ENCODE data around the gene ASB3.
"Not testable (repeated sequence)": the region's sequence is repeated elsewhere in the genome, so short reads cannot be mapped to it uniquely, and the experiment has no call there.

Gene ASB3

DNA sequence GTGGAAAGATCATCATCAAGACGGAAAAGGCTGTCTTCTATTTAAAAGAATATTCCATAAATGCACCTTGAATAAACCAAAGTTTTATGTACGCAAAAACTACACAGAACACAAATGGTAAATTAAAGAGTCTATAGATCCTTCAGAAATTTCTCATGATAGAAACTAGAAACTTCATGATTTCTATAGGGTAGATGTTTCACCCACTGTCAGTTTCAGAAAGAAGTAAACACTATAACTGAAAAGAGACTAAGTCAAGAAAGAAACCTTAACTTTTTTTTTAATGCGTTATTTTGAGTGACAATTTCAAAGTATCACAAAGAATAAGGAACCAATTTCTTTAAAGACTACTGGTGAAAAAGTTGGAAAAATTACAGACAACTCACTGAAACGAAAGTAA, 61.1 kb downstream of the ASB3 start:
- Histone ChIP-seq H3K27ac (ENCODE audit: low read depth, low read length, poor library complexity, severe bottlenecking) (no peak overlapping the region), H3F3A (ENCODE audit: insufficient read depth, low read length) (no peaks in the 10 kb centered on the region)
- no peak for TF ChIP-seq EZH2 (IDR thresholded peaks at IDR 0.05; ENCODE audit: borderline replicate concordance, low read length)
- TF ChIP-seq, protein P1, sequence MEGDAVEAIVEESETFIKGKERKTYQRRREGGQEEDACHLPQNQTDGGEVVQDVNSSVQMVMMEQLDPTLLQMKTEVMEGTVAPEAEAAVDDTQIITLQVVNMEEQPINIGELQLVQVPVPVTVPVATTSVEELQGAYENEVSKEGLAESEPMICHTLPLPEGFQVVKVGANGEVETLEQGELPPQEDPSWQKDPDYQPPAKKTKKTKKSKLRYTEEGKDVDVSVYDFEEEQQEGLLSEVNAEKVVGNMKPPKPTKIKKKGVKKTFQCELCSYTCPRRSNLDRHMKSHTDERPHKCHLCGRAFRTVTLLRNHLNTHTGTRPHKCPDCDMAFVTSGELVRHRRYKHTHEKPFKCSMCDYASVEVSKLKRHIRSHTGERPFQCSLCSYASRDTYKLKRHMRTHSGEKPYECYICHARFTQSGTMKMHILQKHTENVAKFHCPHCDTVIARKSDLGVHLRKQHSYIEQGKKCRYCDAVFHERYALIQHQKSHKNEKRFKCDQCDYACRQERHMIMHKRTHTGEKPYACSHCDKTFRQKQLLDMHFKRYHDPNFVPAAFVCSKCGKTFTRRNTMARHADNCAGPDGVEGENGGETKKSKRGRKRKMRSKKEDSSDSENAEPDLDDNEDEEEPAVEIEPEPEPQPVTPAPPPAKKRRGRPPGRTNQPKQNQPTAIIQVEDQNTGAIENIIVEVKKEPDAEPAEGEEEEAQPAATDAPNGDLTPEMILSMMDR (IDR thresholded peaks at IDR 0.05; ENCODE audit: low read length): no peak

DNA sequence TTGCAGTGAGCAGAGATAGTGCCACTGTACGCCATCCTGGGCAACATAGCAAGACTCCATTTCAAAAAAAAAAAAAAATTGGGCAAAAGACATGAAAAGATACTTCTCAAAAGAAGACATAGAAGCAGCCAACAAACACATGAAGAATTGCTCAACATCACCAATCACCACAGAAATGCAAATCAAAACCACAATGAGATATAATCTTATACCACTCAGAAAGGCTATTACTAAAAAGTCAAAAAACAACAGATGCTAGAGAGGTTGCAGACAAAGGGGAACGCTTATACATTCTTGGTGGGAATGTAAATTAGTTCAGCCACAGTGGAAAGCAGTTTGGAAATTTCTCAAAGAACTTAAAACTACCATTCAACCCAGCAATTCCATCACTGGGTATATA, 62.2 kb downstream of the ASB3 start:
- Histone ChIP-seq H3K27me3 (ENCODE audit: insufficient read depth, low read length) (no peaks in the 10 kb centered on the region), H3K79me2 (ENCODE audit: insufficient read depth, low read length) (no peaks in the 10 kb centered on the region), H3K9me3 (ENCODE audit: low read length) (no peaks in the 10 kb centered on the region), H3F3A (ENCODE audit: insufficient read depth, low read length) (no peaks in the 10 kb centered on the region), H2AFZ (ENCODE audit: low read length) (no peak overlapping the region), H3K36me3 (ENCODE audit: insufficient read depth, low read length) (peaks cover 17% of the 10 kb centered on the region; the same call in 1 of the 2 replicates), H3K4me1 (ENCODE audit: insufficient read depth, low read length, severe bottlenecking) (no peaks in the 10 kb centered on the region), H4K20me1 (ENCODE audit: insufficient read depth, low read length) (no peaks in the 10 kb centered on the region), H3K27ac (ENCODE audit: low read depth, low read length, poor library complexity, severe bottlenecking) (no peak overlapping the region), H3K4me3 (ENCODE audit: low read depth, low read length, poor library complexity, severe bottlenecking) (no peak overlapping the region), H3K9ac (ENCODE audit: low read length) (no peak overlapping the region), H3K4me2 (ENCODE audit: low read length) (no peak overlapping the region), H3K9me2 (ENCODE audit: low read depth, low read length) (no peaks in the 10 kb centered on the region)
- TF ChIP-seq, protein P1 (IDR thresholded peaks at IDR 0.05; ENCODE audit: low read length): no peak
- no peak for TF ChIP-seq EZH2 (IDR thresholded peaks at IDR 0.05; ENCODE audit: borderline replicate concordance, low read length)

More for the DNA sequence above, 61.1 kb downstream of the ASB3 start:
- no peaks in the 10 kb centered on the region for H3K27me3 ChIP-seq (ENCODE audit: insufficient read depth, low read length)
- H3K36me3 ChIP-seq (ENCODE audit: insufficient read depth, low read length): peaks cover 28% of the 10 kb centered on the region
- H2AFZ ChIP-seq (ENCODE audit: low read length): no peak overlapping the region
- no peak overlapping the region for H3K9ac ChIP-seq (ENCODE audit: low read length)
- no peaks in the 10 kb centered on the region for H3K9me3 ChIP-seq (ENCODE audit: low read length)
- no peaks in the 10 kb centered on the region for H3K79me2 ChIP-seq (ENCODE audit: insufficient read depth, low read length)
- H3K4me2 ChIP-seq (ENCODE audit: low read length): no peak overlapping the region
- no peaks in the 10 kb centered on the region for H3K4me1 ChIP-seq (ENCODE audit: insufficient read depth, low read length, severe bottlenecking)
- H3K4me3 ChIP-seq (ENCODE audit: low read depth, low read length, poor library complexity, severe bottlenecking): no peak overlapping the region
- no peaks in the 10 kb centered on the region for H3K9me2 ChIP-seq (ENCODE audit: low read depth, low read length)
- H4K20me1 ChIP-seq (ENCODE audit: insufficient read depth, low read length): no peaks in the 10 kb centered on the region

DNA sequence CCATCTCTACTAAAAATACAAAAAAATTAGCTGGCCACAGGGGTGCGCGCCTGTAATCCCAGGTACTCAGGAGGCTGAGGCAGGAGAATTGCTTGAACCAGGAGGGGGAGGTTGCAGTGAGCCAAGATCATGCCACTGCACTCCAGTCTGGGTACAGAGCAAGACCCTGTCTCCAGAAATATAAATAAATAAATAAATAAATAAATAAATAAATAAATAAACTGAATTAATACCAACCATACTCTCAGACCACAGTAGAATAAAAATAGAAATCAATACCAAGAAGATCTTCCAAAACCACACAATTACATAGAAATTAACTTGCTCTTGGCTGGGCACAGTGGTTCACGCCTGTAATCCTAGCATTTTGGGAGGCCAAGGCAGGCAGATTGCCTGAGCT, 65.8 kb downstream of the ASB3 start:
- not testable (repeated sequence) for H3K27ac ChIP-seq (ENCODE audit: low read depth, low read length, poor library complexity, severe bottlenecking); H3K9me2 ChIP-seq (ENCODE audit: low read depth, low read length); H3K4me1 ChIP-seq (ENCODE audit: insufficient read depth, low read length, severe bottlenecking); H4K20me1 ChIP-seq (ENCODE audit: insufficient read depth, low read length); H2AFZ ChIP-seq (ENCODE audit: low read length); H3K4me2 ChIP-seq (ENCODE audit: low read length); H3F3A ChIP-seq (ENCODE audit: insufficient read depth, low read length); H3K79me2 ChIP-seq (ENCODE audit: insufficient read depth, low read length); H3K9me3 ChIP-seq (ENCODE audit: low read length); H3K9ac ChIP-seq (ENCODE audit: low read length); H3K27me3 ChIP-seq (ENCODE audit: insufficient read depth, low read length); H3K4me3 ChIP-seq (ENCODE audit: low read depth, low read length, poor library complexity, severe bottlenecking)
- peaks cover 15% of the 10 kb centered on the region; the same call in 1 of the 2 replicates for H3K36me3 ChIP-seq (ENCODE audit: insufficient read depth, low read length)

DNA sequence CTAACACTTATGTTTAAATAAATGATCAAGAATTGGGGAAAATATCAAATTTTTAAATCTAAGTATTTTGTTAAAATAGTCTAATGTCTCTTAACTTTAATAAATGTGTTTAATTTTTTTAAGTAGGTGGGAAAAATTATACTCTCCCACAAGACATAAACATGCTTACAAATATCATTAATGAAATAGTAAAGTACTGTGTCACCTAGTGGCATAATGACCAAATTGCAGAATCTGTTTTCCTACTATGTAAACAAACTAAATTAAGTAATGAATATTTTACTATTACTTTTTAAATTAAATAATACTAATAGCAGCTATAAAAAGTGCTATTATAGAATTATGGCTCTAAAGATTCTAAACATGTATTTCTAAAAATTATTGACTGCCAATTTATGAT, 71.2 kb downstream of the ASB3 start:
- Histone ChIP-seq H3K9ac (ENCODE audit: low read length) (no peak overlapping the region), H4K20me1 (ENCODE audit: insufficient read depth, low read length) (no peaks in the 10 kb centered on the region), H3K4me2 (ENCODE audit: low read length) (no peak overlapping the region), H3F3A (ENCODE audit: insufficient read depth, low read length) (no peaks in the 10 kb centered on the region), H3K4me1 (ENCODE audit: insufficient read depth, low read length, severe bottlenecking) (no peaks in the 10 kb centered on the region), H3K36me3 (ENCODE audit: insufficient read depth, low read length) (peaks cover 45% of the 10 kb centered on the region), H3K4me3 (ENCODE audit: low read depth, low read length, poor library complexity, severe bottlenecking) (no peak overlapping the region), H3K9me2 (ENCODE audit: low read depth, low read length) (no peaks in the 10 kb centered on the region), H3K27ac (ENCODE audit: low read depth, low read length, poor library complexity, severe bottlenecking) (no peak overlapping the region), H3K27me3 (ENCODE audit: insufficient read depth, low read length) (no peaks in the 10 kb centered on the region), H3K79me2 (ENCODE audit: insufficient read depth, low read length) (no peaks in the 10 kb centered on the region), H2AFZ (ENCODE audit: low read length) (no peak overlapping the region), H3K9me3 (ENCODE audit: low read length) (peaks cover under 1% of the 10 kb centered on the region; the same call in 1 of the 2 replicates)
- TF ChIP-seq EZH2 (IDR thresholded peaks at IDR 0.05; ENCODE audit: borderline replicate concordance, low read length): no peak
- TF ChIP-seq, protein P1 (IDR thresholded peaks at IDR 0.05; ENCODE audit: low read length): peak; percentile 36
